ENCODE data around the gene ELL3. TPM values are rescaled to one million over a fixed set of nuclear protein-coding genes. Genes with fewer than 3 reads are reported as not detected.

Gene ELL3
- polyA plus RNA-seq, 4 donors: 27.9 to 85.7 (median 37.3) TPM

- H3K4me3 ChIP-seq (ENCODE audit: low read depth in 1 of 3, low read length in 3 of 3): no peak overlapping the region
- H3K9me3 ChIP-seq (ENCODE audit: control insufficient read depth in 2 of 2, insufficient read depth in 1 of 2, low read depth in 1 of 2, low read length in 1 of 2): peaks cover 0 to 2% of the 10 kb centered on the region in 2 donors
- FAIRE-seq: no peak
- peak overlapping the region in 1 of 3 donors; percentile 7 for H3K27ac ChIP-seq (ENCODE audit: low read depth in 1 of 3, low read length in 2 of 3)
- WGBS, 3 donors: 75 to 87% (median 86%) methylated on average over 9 of the region's 9 CpGs
- peaks cover 5 to 43% (median 16%) of the 10 kb centered on the region in 3 donors for H3K4me1 ChIP-seq (ENCODE audit: control insufficient read depth in 3 of 3, insufficient read depth in 2 of 3, low read depth in 1 of 3, low read length in 2 of 3)
- no peak for DNase-seq
- H3K36me3 ChIP-seq (ENCODE audit: control insufficient read depth in 3 of 3, insufficient read depth in 2 of 3, low read depth in 1 of 3, low read length in 3 of 3): peaks cover 4 to 46% (median 6%) of the 10 kb centered on the region in 3 donors
- no peaks in the 10 kb centered on the region for H3K27me3 ChIP-seq (ENCODE audit: control insufficient read depth in 3 of 3, insufficient read depth in 3 of 3, low read length in 3 of 3)
Measured at GRCh38 chr15:43794269-43795037, 17.7 kb upstream of the ELL3 start.

- H3K4me1 ChIP-seq (ENCODE audit: control insufficient read depth in 3 of 3, insufficient read depth in 2 of 3, low read depth in 1 of 3, low read length in 2 of 3): peaks cover 5 to 36% (median 16%) of the 10 kb centered on the region in 3 donors
- H3K4me3 ChIP-seq (ENCODE audit: low read depth in 1 of 3, low read length in 3 of 3): peak overlapping the region in 2 of 3 donors; percentile 96 to 99
- H3K36me3 ChIP-seq (ENCODE audit: control insufficient read depth in 3 of 3, insufficient read depth in 2 of 3, low read depth in 1 of 3, low read length in 3 of 3): peaks cover 4 to 39% (median 6%) of the 10 kb centered on the region in 3 donors
- no peaks in the 10 kb centered on the region for H3K27me3 ChIP-seq (ENCODE audit: control insufficient read depth in 3 of 3, insufficient read depth in 3 of 3, low read length in 3 of 3)
- FAIRE-seq (no peak), DNase-seq (no peak)
- WGBS, 3 donors: 74 to 86% (median 76%) methylated on average over 10 of the region's 10 CpGs
- H3K27ac ChIP-seq (ENCODE audit: low read depth in 1 of 3, low read length in 2 of 3): peak overlapping the region in 2 of 3 donors; percentile 95 to 99
- peaks cover 0 to 2% of the 10 kb centered on the region in 2 donors for H3K9me3 ChIP-seq (ENCODE audit: control insufficient read depth in 2 of 2, insufficient read depth in 1 of 2, low read depth in 1 of 2, low read length in 1 of 2)
Measured at GRCh38 chr15:43793647-43794046, 16.9 kb upstream of the ELL3 start.

GRCh38 chr15:43792761-43793476 is 16.2 kb upstream of the ELL3 start:
- peak overlapping the region; percentile 96 to 99 (median 96) for H3K4me3 ChIP-seq (ENCODE audit: low read depth in 1 of 3, low read length in 3 of 3)
- WGBS, 3 donors: 0 to 1% (median 0%) methylated on average over 33 of the region's 33 CpGs
- H3K4me1 ChIP-seq (ENCODE audit: control insufficient read depth in 3 of 3, insufficient read depth in 2 of 3, low read depth in 1 of 3, low read length in 2 of 3): peaks cover 5 to 30% (median 16%) of the 10 kb centered on the region in 3 donors
- H3K27me3 ChIP-seq (ENCODE audit: control insufficient read depth in 3 of 3, insufficient read depth in 3 of 3, low read length in 3 of 3): no peaks in the 10 kb centered on the region
- no peak for FAIRE-seq
- peaks cover 4 to 37% (median 6%) of the 10 kb centered on the region in 3 donors for H3K36me3 ChIP-seq (ENCODE audit: control insufficient read depth in 3 of 3, insufficient read depth in 2 of 3, low read depth in 1 of 3, low read length in 3 of 3)
- peak overlapping the region; percentile 95 to 99 (median 98) for H3K27ac ChIP-seq (ENCODE audit: low read depth in 1 of 3, low read length in 2 of 3)
- peak; percentile 57 to 63 for DNase-seq
- peaks cover 0 to 2% of the 10 kb centered on the region in 2 donors for H3K9me3 ChIP-seq (ENCODE audit: control insufficient read depth in 2 of 2, insufficient read depth in 1 of 2, low read depth in 1 of 2, low read length in 1 of 2)

- peaks cover 5 to 30% (median 16%) of the 10 kb centered on the region in 3 donors for H3K4me1 ChIP-seq (ENCODE audit: control insufficient read depth in 3 of 3, insufficient read depth in 2 of 3, low read depth in 1 of 3, low read length in 2 of 3)
- H3K27ac ChIP-seq (ENCODE audit: low read depth in 1 of 3, low read length in 2 of 3): peak within 1 kb of the TSS; percentile 95 to 99 (median 98)
- H3K36me3 ChIP-seq (ENCODE audit: control insufficient read depth in 3 of 3, insufficient read depth in 2 of 3, low read depth in 1 of 3, low read length in 3 of 3): peaks cover 0 to 33% (median 6%) of the 10 kb centered on the region in 3 donors
- peak within 1 kb of the TSS; percentile 96 to 99 (median 96) for H3K4me3 ChIP-seq (ENCODE audit: low read depth in 1 of 3, low read length in 3 of 3)
- WGBS, 3 donors: 0 to 1% (median 1%) methylated on average over 56 to 66 of the region's 66 CpGs
- peak; percentile 100 for DNase-seq
- H3K27me3 ChIP-seq (ENCODE audit: control insufficient read depth in 3 of 3, insufficient read depth in 3 of 3, low read length in 3 of 3): no peaks in the 10 kb centered on the region
- FAIRE-seq: no peak
- H3K9me3 ChIP-seq (ENCODE audit: control insufficient read depth in 2 of 2, insufficient read depth in 1 of 2, low read depth in 1 of 2, low read length in 1 of 2): peaks cover 0 to 2% of the 10 kb centered on the region in 2 donors
Measured at GRCh38 chr15:43791993-43792760, 15.4 kb upstream of the ELL3 start, which contains the start of gene SERF2. Gene SERF2, plus strand, starts transcription at chr15:43792320. Its CDS starts 57 bp downstream, at chr15:43792377.

GRCh38 chr15:43789409-43789808 is 12.6 kb upstream of the ELL3 start:
- 91 to 96% (median 95%) methylated on average over 3 of the region's 3 CpGs for WGBS, 3 donors
- H3K9me3 ChIP-seq (ENCODE audit: control insufficient read depth in 2 of 2, insufficient read depth in 1 of 2, low read depth in 1 of 2, low read length in 1 of 2): peaks cover 0 to 2% of the 10 kb centered on the region in 2 donors
- H3K27ac ChIP-seq (ENCODE audit: low read depth in 1 of 3, low read length in 2 of 3): peak overlapping the region in 1 of 3 donors; percentile 55
- FAIRE-seq (no peak), DNase-seq (no peak)
- no peaks in the 10 kb centered on the region for H3K27me3 ChIP-seq (ENCODE audit: control insufficient read depth in 3 of 3, insufficient read depth in 3 of 3, low read length in 3 of 3)
- H3K36me3 ChIP-seq (ENCODE audit: control insufficient read depth in 3 of 3, insufficient read depth in 2 of 3, low read depth in 1 of 3, low read length in 3 of 3): peaks cover 0 to 16% (median 3%) of the 10 kb centered on the region in 3 donors
- peaks cover 5 to 20% (median 12%) of the 10 kb centered on the region in 3 donors for H3K4me1 ChIP-seq (ENCODE audit: control insufficient read depth in 3 of 3, insufficient read depth in 2 of 3, low read depth in 1 of 3, low read length in 2 of 3)
- H3K4me3 ChIP-seq (ENCODE audit: low read depth in 1 of 3, low read length in 3 of 3): no peak overlapping the region

GRCh38 chr15:43779016-43779415 is 2.2 kb upstream of the ELL3 start:
- DNase-seq: no peak
- Histone ChIP-seq H3K4me1 (ENCODE audit: control insufficient read depth in 3 of 3, insufficient read depth in 2 of 3, low read depth in 1 of 3, low read length in 2 of 3) (peaks cover 0 to 15% (median 0%) of the 10 kb centered on the region in 3 donors), H3K9me3 (ENCODE audit: control insufficient read depth in 2 of 2, insufficient read depth in 1 of 2, low read depth in 1 of 2, low read length in 1 of 2) (no peaks in the 10 kb centered on the region), H3K27ac (ENCODE audit: low read depth in 1 of 3, low read length in 2 of 3) (no peak overlapping the region), H3K27me3 (ENCODE audit: control insufficient read depth in 3 of 3, insufficient read depth in 3 of 3, low read length in 3 of 3) (no peaks in the 10 kb centered on the region), H3K4me3 (ENCODE audit: low read depth in 1 of 3, low read length in 3 of 3) (no peak overlapping the region), H3K36me3 (ENCODE audit: control insufficient read depth in 3 of 3, insufficient read depth in 2 of 3, low read depth in 1 of 3, low read length in 3 of 3) (peaks cover 0 to 9% (median 2%) of the 10 kb centered on the region in 3 donors)
- 80 to 83% (median 81%) methylated on average over 1 of the region's 1 CpG for WGBS, 3 donors
- no peak for FAIRE-seq

- Histone ChIP-seq H3K9me3 (ENCODE audit: control insufficient read depth in 2 of 2, insufficient read depth in 1 of 2, low read depth in 1 of 2, low read length in 1 of 2) (no peaks in the 10 kb centered on the region), H3K27ac (ENCODE audit: low read depth in 1 of 3, low read length in 2 of 3) (peak overlapping the region; percentile 82 to 94 (median 90)), H3K4me3 (ENCODE audit: low read depth in 1 of 3, low read length in 3 of 3) (peak overlapping the region; percentile 73 to 84 (median 74)), H3K4me1 (ENCODE audit: control insufficient read depth in 3 of 3, insufficient read depth in 2 of 3, low read depth in 1 of 3, low read length in 2 of 3) (peaks cover 0 to 15% (median 0%) of the 10 kb centered on the region in 3 donors), H3K27me3 (ENCODE audit: control insufficient read depth in 3 of 3, insufficient read depth in 3 of 3, low read length in 3 of 3) (no peaks in the 10 kb centered on the region), H3K36me3 (ENCODE audit: control insufficient read depth in 3 of 3, insufficient read depth in 2 of 3, low read depth in 1 of 3, low read length in 3 of 3) (peaks cover 0 to 19% (median 10%) of the 10 kb centered on the region in 3 donors)
- FAIRE-seq (no peak), DNase-seq (peak; percentile 86 to 93)
- WGBS, 3 donors: 0 to 1% (median 1%) methylated on average over 31 of the region's 31 CpGs
Measured at GRCh38 chr15:43777267-43777914, 625 bp upstream of the ELL3 start.
